Sigmoid colon (tissue), 3 donors: ENCODE data around the gene DHRS7.

Experiments
- POLR2A ChIP-seq, 2 donors: fragments of 450-650 bp; IDR thresholded peaks; one replicate each; pipeline ENCODE4 v1.6.1; 2016; ENCODE audit warnings: antibody characterized with exemption in 2 of 2, mild to moderate bottlenecking in 2 of 2, moderate library complexity in 2 of 2
- TF ChIP-seq, protein P1 (sequence below), 4 experiments: fragments of 450-650 bp in 3 of 4; fragments of 200-600 bp in 1 of 4; IDR thresholded peaks; one replicate each; pipeline ENCODE4 v1.5.1; 2016 to 2019; ENCODE audit warnings: antibody characterized with exemption in 4 of 4, mild to moderate bottlenecking in 3 of 4, moderate library complexity in 2 of 4

DNA sequence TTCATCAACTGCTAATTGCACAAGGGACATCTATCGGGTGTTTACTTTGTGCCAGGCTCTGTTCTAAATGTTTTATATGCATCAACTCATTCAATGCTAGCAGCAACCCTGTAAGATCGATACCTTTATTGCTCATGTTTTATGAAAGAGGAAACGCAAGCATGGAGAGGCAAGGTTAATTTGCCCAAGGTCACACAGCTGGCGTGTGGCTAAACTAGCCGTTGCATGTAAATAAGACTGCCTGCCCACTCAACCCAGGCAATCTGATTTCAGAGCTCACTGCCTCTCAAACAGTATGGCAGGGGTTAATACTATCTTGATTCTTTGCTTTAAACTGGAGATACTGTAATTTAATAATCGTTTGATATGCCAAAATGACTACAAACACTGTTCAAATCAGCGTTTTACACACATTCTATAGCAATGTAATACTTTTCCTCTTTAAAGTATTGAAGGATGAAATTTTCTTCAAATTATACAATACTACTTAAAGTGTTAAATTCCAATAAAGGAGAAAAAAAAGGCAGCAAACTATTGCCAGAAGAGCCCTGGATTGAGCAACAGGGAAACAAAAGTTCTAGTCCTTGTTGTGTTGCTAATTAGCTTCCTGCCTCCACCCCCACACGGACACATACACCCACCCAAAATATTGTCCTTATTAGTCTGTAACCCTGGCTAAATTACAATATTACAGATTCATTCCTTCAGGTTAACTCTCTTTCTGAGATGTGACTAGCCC is 39.1 kb upstream of the DHRS7 start:
- TF ChIP-seq, protein P1, sequence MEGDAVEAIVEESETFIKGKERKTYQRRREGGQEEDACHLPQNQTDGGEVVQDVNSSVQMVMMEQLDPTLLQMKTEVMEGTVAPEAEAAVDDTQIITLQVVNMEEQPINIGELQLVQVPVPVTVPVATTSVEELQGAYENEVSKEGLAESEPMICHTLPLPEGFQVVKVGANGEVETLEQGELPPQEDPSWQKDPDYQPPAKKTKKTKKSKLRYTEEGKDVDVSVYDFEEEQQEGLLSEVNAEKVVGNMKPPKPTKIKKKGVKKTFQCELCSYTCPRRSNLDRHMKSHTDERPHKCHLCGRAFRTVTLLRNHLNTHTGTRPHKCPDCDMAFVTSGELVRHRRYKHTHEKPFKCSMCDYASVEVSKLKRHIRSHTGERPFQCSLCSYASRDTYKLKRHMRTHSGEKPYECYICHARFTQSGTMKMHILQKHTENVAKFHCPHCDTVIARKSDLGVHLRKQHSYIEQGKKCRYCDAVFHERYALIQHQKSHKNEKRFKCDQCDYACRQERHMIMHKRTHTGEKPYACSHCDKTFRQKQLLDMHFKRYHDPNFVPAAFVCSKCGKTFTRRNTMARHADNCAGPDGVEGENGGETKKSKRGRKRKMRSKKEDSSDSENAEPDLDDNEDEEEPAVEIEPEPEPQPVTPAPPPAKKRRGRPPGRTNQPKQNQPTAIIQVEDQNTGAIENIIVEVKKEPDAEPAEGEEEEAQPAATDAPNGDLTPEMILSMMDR (IDR thresholded peaks at IDR 0.05): no peak
- TF ChIP-seq POLR2A (IDR thresholded peaks at IDR 0.05): no peak
